Coronary artery (tissue), 2 donors: ENCODE data around the gene CSNK1A1.
"Not testable (repeated sequence)": the region's sequence is repeated elsewhere in the genome, so short reads cannot be mapped to it uniquely, and the experiment has no call there.

ENCODE experiments used
- DNase-seq: peaks from one replicate; pipeline ENCODE4 v3.0.0-alpha.2; 2017; ENCODE audit warnings: low spot score
- H3K27ac ChIP-seq, 2 donors: fragments of 200-600 bp; sonication (generic); one replicate each; pipeline ENCODE4 v1.5.1; 2016 to 2019
- H3K4me3 ChIP-seq: fragments of 200-600 bp; sonication (generic); 2 replicates; pipeline ENCODE4 v1.5.1; 2016; ENCODE audit warnings: mild to moderate bottlenecking, moderate library complexity
- TF ChIP-seq, protein P1 (sequence below): fragments of 200-600 bp; sonication (generic); IDR thresholded peaks from one replicate; pipeline ENCODE4 v1.5.1; 2019; ENCODE audit warnings: antibody characterized with exemption

The CSNK1A1 gene

DNA sequence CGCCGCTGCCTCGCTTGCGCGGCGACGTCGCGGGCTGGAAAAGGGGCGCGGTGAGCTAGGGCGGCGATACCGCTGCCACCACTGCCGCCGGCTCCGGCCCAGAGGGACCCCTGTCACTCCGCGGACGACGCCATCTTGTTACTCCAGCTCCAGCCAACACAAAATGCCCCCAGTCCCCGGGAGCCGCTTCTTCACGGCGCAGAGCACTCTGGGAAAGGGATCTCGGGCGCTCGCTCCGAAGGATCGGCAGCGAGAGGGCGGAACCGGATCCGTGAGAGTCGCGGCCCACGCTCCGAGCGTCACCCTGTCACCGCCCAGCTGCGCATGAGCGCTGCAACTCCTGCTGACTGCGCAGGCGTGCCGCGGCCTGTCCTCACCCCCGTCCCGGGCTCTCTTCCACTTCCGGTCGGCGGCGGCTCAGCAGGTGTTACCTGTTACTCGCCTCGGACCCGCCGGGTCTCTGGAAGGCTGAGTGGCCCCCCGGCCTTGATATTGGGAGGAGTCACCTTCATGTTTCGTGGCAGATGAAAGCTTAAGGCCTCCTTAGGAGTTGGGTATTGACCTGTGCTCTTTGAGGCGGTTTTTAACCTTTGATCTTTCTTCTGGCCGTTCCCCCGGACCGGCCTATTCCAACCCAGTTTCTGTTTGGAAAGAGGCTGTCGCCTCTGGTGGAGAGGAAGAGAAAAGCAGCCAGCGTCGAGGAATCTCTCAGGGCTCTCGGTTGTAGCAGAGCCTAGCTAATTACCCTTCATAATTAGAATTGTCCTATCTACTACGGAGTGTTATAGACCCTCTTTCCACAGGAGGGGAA lies at the start of gene CSNK1A1:
CSNK1A1 (minus strand) TSS at position 213 of the 811 bp plus-strand sequence. CDS start 475 bp downstream, outside the sequence.
- TF ChIP-seq, protein P1, sequence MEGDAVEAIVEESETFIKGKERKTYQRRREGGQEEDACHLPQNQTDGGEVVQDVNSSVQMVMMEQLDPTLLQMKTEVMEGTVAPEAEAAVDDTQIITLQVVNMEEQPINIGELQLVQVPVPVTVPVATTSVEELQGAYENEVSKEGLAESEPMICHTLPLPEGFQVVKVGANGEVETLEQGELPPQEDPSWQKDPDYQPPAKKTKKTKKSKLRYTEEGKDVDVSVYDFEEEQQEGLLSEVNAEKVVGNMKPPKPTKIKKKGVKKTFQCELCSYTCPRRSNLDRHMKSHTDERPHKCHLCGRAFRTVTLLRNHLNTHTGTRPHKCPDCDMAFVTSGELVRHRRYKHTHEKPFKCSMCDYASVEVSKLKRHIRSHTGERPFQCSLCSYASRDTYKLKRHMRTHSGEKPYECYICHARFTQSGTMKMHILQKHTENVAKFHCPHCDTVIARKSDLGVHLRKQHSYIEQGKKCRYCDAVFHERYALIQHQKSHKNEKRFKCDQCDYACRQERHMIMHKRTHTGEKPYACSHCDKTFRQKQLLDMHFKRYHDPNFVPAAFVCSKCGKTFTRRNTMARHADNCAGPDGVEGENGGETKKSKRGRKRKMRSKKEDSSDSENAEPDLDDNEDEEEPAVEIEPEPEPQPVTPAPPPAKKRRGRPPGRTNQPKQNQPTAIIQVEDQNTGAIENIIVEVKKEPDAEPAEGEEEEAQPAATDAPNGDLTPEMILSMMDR, result peak; percentile 72

DNA sequence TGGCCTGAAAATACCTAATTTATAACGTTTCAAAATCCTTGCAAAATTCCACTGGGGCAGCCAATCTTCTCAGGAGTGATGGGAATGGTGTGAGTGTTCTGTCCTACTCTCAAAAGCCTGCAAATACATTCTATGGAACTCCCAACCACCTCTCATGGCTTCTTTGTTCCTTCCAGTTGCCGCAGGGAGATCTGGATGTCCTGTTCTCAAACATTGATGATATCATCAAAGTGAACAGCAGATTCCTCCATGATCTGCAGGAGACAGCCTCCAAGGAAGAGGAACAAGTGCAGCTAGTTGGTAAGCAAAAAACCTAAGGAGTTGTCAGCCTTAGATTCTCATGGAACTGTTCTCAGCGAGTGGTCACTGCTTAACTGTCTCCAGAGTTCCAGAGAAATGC lies 49.7 kb upstream of the CSNK1A1 start:
- no peak overlapping the region for H3K27ac ChIP-seq
- no peak overlapping the region for H3K4me3 ChIP-seq
- TF ChIP-seq, protein P1, result no peak
- no peak for DNase-seq

More for the DNA sequence above, at the start of gene CSNK1A1:
- Histone ChIP-seq H3K4me3 (peak within 1 kb of the TSS; percentile 87), H3K27ac (peak within 1 kb of the TSS; percentile 97 to 100)
- DNase-seq, result peak; percentile 98

DNA sequence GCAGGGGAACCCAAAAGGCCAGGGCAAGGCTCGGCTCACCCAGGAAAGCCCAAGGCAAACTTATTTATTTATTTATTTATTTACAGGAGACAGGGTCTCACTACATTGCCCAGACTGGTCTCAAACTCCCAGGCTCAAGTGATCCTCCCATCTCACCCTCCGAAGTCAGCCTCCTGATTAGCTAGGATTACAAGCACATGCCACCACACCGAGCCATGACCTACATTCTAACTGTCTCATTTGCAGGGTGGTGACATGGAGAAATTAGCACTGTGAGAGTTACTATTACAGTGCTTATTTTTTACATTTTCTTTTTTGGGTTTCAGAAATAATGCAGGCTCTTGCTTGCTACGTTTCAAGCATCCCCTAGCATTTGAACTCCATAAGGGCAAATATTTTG lies 48.1 kb upstream of the CSNK1A1 start:
- TF ChIP-seq, protein P1, result no peak
- no peak for DNase-seq
- H3K4me3 ChIP-seq, result no peak overlapping the region
- H3K27ac ChIP-seq, result no peak overlapping the region

DNA sequence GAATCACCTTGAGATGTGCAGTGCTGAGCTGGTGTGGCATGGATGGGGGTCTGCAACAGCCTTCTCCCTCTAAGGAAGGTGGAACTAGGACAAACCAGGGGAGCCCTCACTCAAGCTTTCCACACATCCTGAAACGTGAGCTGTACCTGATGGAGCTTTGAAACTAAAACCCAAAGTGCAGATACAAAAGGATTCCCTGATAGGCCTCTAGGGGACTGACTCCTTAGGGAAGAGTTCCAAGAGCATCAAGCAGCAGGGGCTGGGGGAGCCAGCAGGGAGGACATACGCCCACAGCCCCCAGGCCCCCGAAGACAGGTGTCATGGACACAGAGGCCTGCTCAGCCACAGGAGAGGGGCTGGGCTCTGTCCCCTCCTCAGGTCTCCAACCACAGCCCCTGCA lies 47.7 kb upstream of the CSNK1A1 start:
- TF ChIP-seq, protein P1, result no peak
- Histone ChIP-seq H3K4me3 (no peak overlapping the region), H3K27ac (no peak overlapping the region)
- no peak for DNase-seq

DNA sequence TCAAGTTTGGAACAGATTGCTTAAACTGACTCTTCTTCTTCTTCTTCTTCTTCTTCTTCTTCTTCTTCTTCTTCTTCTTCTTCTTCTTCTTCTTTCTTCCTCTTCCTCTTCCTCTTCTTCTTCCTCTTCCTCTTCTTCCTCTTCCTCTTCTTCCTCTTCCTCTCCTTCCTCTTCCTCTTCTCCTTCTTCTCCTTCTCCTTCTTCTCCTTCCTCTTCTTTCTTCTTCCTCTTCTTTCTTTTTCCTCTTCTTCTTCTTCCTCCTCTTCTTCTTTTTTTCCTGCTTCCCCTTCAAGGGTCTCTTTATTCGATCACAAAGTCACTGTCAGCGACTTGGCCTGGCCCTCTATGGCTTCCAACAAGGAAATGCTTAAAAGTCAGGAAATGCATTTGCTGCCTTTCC lies 47.0 kb upstream of the CSNK1A1 start:
- DNase-seq, H3K4me3 ChIP-seq, H3K27ac ChIP-seq: not testable (repeated sequence)

DNA sequence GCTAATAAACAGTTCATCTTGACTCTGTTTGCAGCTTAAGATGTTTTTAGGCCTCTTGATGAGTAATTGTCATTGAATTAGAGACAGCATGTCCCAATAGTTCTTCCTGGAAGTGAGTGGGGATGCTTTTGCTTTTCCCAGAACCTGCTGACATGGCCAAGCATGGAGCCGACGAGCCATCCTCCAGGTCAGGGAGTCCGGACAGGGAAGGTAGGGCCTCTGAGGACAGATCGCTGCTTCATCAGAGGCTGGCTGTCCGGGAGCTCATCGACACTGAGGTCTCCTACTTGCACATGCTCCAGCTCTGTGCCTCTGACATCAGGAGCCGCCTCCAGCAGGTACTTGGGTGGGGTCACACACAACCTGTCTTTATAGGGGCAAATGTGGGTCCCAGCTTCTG lies 46.4 kb upstream of the CSNK1A1 start:
- no peak overlapping the region for H3K4me3 ChIP-seq
- peak overlapping the region in 1 of 2 donors; percentile 46 for H3K27ac ChIP-seq
- no peak for DNase-seq
- TF ChIP-seq, protein P1, result no peak

DNA sequence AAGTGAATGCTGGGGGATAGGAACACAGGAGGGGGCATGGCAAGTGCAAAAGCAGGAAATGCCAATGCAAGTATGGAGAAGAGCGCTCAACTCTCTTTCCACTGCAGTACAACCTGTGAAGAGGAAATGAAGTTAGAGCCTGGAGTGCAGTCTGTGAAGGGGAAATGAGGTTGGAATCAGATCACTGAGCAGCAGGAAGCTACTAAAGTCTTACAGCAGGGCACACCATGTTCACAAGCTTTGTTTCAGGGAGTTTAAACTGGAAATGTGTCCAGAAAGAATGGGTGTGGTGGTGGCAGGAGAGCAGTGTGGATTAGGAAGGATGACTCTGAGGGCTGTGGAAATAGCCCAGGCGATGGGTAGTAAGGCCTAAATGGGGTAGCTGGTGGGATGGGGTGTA lies 45.5 kb upstream of the CSNK1A1 start:
- Histone ChIP-seq H3K4me3 (no peak overlapping the region), H3K27ac (peak overlapping the region in 1 of 2 donors; percentile 51)
- TF ChIP-seq, protein P1, result no peak
- DNase-seq, result no peak

DNA sequence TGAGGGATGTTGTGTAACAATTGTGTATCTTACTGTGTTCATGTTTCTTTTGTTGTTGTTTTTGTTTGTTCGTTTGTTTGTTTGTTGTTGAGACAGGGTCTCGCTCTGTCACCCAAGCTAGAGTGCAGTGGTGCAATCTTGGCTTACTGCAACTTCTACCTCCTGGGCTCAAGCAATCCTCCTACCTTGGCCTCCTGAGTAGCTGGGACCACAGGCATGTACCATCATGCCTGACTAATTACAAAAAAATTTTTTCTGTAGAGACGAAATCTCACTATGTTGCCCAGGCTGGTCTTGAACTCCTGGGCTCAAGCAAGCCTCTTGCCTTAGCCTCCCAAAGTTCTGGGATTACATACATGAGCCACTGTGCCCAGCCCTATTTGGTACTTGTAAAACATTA lies 43.9 kb upstream of the CSNK1A1 start:
- H3K27ac ChIP-seq, DNase-seq, H3K4me3 ChIP-seq: not testable (repeated sequence)
